ENCODE results near the gene PRR5L.

Gene PRR5L

GRCh38 chr11:36326524-36327419, 30.7 kb downstream of the PRR5L start:
- DNase-seq (ENCODE audit: low read depth), result no peak

- no peak for DNase-seq (ENCODE audit: low read depth)
These were observed 33.0 kb downstream of the PRR5L start for GRCh38 chr11:36328966-36329673.

GRCh38 chr11:36330411-36330810, 34.3 kb downstream of the PRR5L start:
- DNase-seq (ENCODE audit: low read depth), result no peak

- peak; percentile 10 for DNase-seq (ENCODE audit: low read depth)
These were observed 37.4 kb downstream of the PRR5L start for GRCh38 chr11:36333468-36333867.

- peak; percentile 18 for DNase-seq (ENCODE audit: low read depth)
These were observed 37.8 kb downstream of the PRR5L start for GRCh38 chr11:36333897-36334296.

GRCh38 chr11:36339888-36340287, 43.8 kb downstream of the PRR5L start:
- no peak for DNase-seq (ENCODE audit: low read depth)

- DNase-seq (ENCODE audit: low read depth), result no peak
These were observed 44.8 kb downstream of the PRR5L start for GRCh38 chr11:36340897-36341296.

DNA sequence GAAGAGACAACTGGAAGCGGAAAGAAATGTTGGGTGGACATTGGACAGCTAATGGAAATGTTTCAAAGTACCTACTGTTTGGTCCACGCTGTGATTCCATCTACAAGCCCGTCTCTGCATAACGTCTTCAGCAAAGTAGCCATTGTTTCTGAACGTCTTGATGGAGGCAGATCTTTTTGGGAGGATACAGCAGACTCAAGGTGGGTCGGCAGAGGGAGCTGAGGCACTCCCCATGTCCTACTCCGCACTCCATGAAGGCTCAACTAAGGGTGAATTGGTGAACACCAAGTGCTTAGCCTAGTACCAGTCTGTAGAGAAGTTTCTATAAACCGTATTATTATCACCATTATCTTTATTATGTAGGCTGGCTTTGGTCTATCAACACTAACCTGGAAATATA, 45.8 kb downstream of the PRR5L start:
- DNase-seq (ENCODE audit: low read depth), result no peak

- DNase-seq (ENCODE audit: low read depth), result no peak
These were observed 46.2 kb downstream of the PRR5L start for GRCh38 chr11:36342327-36342726.

DNA sequence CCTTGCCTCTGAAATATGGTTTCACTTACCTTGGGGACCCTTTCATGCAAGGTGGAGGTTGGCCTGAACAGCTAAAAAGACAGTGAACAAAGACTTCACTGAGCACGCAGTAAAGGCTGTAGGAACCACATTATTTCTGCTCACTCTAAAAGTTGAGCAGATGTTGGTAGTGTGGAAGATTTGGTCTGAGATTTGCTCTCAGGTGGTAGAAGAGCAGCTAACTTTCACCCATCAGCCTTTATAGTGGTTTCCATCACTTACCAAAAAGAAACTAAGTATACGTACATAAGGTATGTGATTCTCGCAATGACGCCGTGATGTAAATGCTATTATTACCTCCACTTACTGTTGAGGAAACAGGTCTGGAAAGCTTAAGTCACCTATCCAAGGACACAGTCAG, 47.3 kb downstream of the PRR5L start:
- no peak for DNase-seq (ENCODE audit: low read depth)

DNA sequence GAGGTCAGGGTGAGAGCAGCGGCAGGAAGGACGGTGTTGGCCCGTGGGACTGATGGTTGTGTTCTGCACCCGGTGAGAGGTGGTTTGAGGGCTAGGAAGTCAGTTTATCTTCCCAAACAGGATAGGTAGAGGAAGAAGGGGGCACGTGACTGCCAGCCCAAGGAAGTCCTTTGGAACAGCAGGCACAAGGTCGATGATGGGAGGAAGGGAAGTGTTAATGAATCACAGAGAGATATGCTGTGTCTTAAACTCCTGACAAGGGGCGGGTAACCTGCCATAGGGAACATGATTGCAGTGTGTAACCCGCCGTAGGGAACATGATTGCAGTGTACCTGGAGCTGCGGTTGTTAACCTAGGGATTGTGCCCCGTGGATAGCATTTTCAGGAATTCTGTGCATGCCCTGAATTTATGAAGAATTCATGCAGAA, 49.0 kb downstream of the PRR5L start:
- no peak for DNase-seq (ENCODE audit: low read depth)

DNA sequence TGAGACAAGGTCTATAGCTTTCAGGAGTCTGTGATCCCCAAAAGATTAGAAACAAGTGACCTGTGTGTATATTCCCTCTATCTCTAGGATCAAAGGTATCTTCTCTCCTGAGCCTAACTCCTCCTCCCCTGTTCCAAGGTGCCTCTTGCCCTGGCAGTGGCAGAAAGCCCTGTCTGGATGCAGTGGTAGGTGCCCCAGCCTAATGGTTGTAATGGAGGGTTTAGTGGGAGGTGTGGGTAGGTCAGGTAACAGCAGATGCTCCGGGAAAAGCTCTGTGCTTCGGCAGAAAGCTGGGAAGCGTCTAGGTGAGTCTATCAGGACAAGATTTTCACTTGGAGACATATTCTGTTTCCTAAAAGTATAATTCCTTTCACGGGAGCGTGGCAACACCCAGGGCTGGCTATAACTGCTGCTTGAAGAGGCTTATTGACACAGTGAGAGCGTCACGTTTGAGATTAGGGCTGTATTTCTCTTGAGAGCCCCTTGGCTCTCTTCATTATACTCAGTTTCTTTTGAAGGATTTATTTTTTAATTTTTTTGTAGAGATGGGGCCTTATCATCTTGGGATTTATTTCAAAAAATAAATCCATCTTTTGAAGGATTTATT, 49.5 kb downstream of the PRR5L start:
- no peak for DNase-seq (ENCODE audit: low read depth)

DNA sequence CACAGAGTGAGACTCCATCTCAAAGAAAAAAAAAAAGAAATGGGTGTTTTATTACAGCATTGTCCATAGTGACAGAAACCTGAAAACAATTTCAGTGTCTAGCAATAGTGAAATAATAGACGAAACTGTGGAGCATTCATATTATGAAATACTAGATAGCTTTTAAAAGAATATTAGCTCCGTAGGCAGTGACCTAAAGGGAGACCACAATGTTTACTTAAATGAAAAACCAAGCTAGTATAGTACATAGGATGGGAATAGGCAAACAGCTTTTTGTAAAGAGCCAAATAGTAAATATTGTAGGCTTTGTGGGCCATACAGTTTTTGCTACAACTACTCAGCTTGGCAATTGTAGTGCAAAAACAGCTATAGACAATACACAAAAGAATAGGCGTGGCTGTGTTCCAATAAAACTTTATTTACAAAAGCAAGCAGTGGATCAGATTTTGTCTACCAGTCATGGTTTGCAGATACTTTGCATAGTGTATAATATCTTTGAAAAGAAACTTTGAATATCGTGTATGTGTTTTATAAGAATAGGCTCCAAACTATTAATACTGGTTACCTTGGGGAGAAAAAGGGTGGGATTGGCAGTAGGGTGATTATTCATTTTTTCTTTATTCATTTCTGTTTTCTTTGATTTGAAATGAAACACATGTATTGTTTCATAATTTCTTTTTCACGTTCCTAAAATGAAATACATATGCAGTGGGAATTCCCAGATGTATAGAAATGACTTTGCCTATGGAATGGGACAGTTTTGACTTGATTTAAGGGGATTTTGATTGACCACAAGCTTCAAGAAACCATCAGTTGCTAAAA, 50.7 kb downstream of the PRR5L start:
- no peak for DNase-seq (ENCODE audit: low read depth)

DNA sequence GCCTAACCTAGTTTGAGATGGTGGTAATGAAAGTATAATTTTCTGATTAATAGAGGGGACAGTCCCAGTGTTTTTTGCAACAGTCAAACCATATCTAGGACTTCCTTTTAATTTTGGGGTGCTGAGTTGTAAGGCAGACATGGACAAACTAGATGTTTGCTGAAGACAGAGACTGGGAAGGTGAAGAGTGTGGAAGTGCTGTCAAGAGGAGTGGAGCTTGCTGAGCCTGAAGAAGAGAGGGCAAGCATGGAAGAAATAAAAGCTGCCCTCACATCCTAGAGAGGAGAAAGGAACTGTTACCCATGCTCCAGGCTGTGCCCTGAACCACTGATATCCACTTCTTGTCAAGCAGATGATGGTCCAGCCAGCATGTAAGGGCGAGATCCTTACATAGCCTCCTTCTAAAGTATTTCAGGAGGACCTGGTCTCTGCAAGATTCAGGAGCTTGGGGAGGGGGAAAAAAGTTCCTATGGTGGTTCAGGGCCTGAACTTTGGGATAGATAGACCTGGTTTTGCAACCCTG, 51.4 kb downstream of the PRR5L start:
- no peak for DNase-seq (ENCODE audit: low read depth)

GRCh38 chr11:36349351-36350136, 53.5 kb downstream of the PRR5L start:
- DNase-seq (ENCODE audit: low read depth), result no peak

DNA sequence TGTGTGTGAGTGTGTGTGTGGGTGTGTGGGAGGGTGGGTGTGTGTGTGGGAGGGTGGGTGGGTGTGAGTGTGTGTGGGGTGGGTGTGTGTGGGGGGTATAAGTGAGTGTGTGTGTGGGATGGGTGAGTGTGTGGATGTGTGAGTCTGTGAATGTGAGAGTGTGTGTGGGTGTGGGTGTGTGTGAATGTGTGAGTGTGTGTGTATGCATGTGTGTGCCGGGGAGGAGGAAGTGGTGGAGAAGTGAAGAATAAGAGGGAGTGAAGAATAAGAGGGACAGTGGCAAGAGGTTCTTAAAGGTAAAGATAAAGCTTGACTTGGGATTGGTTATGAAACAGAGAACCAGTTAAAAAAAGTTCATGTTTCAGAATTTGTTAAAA, 54.0 kb downstream of the PRR5L start:
- no peak for DNase-seq (ENCODE audit: low read depth)

DNA sequence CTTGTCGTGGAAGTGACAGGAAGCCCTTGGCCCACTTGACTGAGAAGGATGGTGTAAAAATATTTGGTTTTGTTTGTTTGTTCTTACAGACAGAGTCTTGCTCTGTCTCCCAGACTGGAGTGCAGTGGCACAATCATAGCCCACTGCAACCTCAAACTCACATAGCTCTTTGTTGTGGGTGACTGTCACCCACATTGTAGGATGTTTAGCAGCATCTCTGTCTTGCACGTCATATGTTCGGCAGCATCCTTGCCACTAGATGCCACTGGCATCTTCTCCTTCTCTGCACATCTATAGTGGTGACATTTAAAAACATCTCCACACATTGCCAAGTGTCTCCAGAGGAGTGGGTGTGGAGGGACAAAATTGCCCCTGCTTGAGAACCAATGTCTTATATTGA, 56.8 kb downstream of the PRR5L start:
- DNase-seq (ENCODE audit: low read depth), result no peak

DNA sequence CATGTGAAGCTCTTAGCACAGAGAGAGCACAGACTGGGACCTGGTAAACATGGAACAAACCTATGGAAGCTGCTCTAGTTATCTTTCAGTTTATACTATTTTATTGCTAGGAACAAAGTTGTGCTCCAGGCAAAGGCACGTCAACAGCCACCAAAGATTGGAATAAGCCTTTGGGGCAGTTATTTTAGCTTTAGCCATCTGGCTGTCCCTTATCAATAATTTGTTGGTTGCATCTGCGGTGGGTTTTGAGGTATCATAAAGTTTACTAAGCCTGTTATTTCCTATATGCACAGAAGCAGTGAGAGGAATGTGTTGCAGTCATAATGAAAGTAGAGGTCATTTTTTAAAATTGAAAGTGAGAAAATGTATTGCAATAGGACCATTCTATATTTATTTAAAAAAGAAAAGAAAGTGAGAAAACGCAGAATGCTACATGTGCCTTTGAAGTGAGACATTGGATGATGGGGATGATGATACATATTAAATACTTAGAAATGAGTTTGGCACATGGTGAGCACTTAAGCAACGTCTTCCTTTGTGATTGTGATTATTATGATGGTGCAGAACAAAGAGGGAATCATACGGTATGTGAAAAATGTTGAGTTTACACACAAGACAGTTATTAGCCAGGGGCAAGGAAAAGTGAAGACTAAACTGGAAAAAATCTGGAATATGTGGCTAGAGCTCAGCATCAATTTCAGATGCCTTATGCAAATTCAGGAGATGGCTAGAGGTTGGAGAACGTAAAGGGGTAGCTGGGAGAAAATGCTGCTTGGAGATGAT, 58.3 kb downstream of the PRR5L start:
- peak; percentile 62 for DNase-seq (ENCODE audit: low read depth)

- DNase-seq (ENCODE audit: low read depth), result no peak
These were observed 60.1 kb downstream of the PRR5L start for GRCh38 chr11:36356201-36356600.

- DNase-seq (ENCODE audit: low read depth), result no peak
These were observed 61.7 kb downstream of the PRR5L start for GRCh38 chr11:36357831-36358230.
